ENCODE data around the gene PRDX5.

- TF ChIP-seq CTCF (conservative IDR thresholded peaks at IDR 0.05; ENCODE audit: low read depth, low read length) (no peak), EZH2 (IDR thresholded peaks at IDR 0.05; ENCODE audit: borderline replicate concordance, low read depth, low read length, poor library complexity, severe bottlenecking) (no peak)
Measured at GRCh38 chr11:64294774-64295173, 23.1 kb upstream of the PRDX5 start.
